ENCODE measurements around the gene RCSD1. TPM values are rescaled to one million over a fixed set of nuclear protein-coding genes. Genes with fewer than 3 reads are reported as not detected.

RCSD1 gene
- total and polyA plus RNA-seq, 12 donors = 9.0 to 50.2 (median 37.4) TPM

GRCh38 chr1:167728818-167729410, 98.9 kb downstream of the RCSD1 start:
- no peaks in the 10 kb centered on the region for H3K9me3 ChIP-seq
- intact Hi-C loops (cut with DNase I) = loop anchor here in 2 of 10 donors (10.0 kb wide), 1 partner anchor 356 kb away; no protein-coding TSS in a partner anchor
- WGBS, 2 donors = 94 to 98% methylated on average over 8 of the region's 8 CpGs
- TF ChIP-seq, protein P1, sequence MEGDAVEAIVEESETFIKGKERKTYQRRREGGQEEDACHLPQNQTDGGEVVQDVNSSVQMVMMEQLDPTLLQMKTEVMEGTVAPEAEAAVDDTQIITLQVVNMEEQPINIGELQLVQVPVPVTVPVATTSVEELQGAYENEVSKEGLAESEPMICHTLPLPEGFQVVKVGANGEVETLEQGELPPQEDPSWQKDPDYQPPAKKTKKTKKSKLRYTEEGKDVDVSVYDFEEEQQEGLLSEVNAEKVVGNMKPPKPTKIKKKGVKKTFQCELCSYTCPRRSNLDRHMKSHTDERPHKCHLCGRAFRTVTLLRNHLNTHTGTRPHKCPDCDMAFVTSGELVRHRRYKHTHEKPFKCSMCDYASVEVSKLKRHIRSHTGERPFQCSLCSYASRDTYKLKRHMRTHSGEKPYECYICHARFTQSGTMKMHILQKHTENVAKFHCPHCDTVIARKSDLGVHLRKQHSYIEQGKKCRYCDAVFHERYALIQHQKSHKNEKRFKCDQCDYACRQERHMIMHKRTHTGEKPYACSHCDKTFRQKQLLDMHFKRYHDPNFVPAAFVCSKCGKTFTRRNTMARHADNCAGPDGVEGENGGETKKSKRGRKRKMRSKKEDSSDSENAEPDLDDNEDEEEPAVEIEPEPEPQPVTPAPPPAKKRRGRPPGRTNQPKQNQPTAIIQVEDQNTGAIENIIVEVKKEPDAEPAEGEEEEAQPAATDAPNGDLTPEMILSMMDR (IDR thresholded peaks at IDR 0.05) = no peak
- H3K27ac ChIP-seq = no peak overlapping the region
- no peaks in the 10 kb centered on the region for H3K27me3 ChIP-seq
- H3K4me1 ChIP-seq = peaks cover under 1 to 54% (median 21%) of the 10 kb centered on the region in 9 donors
- H3K4me3 ChIP-seq = no peak overlapping the region
- peaks cover 0 to 18% (median 4%) of the 10 kb centered on the region in 9 donors for H3K36me3 ChIP-seq
- ATAC-seq = no peak
- DNase-seq = no peak

DNA sequence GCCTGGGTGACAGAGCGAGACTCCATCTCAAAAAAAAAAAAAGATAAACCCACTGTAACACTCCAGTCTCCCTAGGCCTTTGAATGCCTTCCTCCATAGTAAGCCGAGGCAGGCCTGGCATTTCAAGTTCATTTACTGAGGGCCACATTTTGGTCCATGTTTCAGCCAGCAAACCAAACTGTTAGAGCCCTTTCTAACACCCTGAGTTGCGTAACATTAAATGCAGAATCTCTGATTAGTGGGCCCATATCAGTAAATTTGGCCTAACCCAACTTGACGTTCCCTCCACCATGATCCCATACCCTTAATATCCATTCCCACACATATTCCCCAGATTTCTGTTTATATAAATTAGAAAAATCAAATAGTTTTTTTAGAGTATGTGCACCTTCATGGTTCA, 104.2 kb downstream of the RCSD1 start:
- ATAC-seq (no peak), DNase-seq (no peak)
- H3K27ac ChIP-seq = no peak overlapping the region
- intact Hi-C loops (cut with DNase I) = no loop called here
- WGBS, 2 donors = 96 to 98% methylated on average over 4 of the region's 4 CpGs
- H3K4me1 ChIP-seq = peaks cover 0 to 45% (median 12%) of the 10 kb centered on the region in 9 donors
- no peaks in the 10 kb centered on the region for H3K27me3 ChIP-seq
- H3K36me3 ChIP-seq = peaks cover 0 to 31% (median 4%) of the 10 kb centered on the region in 9 donors
- no peak overlapping the region for H3K4me3 ChIP-seq
- TF ChIP-seq, protein P1 (IDR thresholded peaks at IDR 0.05) = no peak
- H3K9me3 ChIP-seq = peaks cover 0 to 4% (median 0%) of the 10 kb centered on the region in 11 donors

DNA sequence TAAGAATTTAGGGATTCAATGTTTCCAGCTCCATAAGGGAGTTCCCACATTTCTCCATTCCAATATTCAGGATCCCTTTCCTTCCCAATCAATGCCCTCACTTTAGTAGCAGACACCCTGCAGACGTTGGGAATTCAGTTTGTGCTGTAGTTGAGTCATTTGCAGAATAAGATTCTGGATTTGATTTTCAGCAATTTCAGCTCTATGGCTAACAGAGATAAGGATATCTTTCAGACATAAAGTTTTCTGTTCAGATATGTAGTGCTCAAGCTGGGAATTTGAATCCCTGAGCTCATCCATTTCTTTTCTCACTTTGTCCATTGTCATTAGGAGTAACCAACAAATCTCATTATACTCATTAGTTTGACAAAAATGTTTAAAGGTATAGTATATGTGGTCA, 104.8 kb downstream of the RCSD1 start:
- intact Hi-C loops (cut with DNase I) = no loop called here
- Histone ChIP-seq H3K4me1 (peaks cover 0 to 51% (median 15%) of the 10 kb centered on the region in 9 donors), H3K4me3 (no peak overlapping the region), H3K27me3 (no peaks in the 10 kb centered on the region), H3K27ac (no peak overlapping the region), H3K9me3 (peaks cover 0 to 4% (median 0%) of the 10 kb centered on the region in 11 donors), H3K36me3 (peaks cover 0 to 31% (median 4%) of the 10 kb centered on the region in 9 donors)
- TF ChIP-seq, protein P1 (IDR thresholded peaks at IDR 0.05) = no peak
- ATAC-seq = no peak
- no peak for DNase-seq
- 95 to 100% methylated on average over 1 of the region's 1 CpG for WGBS, 2 donors

DNA sequence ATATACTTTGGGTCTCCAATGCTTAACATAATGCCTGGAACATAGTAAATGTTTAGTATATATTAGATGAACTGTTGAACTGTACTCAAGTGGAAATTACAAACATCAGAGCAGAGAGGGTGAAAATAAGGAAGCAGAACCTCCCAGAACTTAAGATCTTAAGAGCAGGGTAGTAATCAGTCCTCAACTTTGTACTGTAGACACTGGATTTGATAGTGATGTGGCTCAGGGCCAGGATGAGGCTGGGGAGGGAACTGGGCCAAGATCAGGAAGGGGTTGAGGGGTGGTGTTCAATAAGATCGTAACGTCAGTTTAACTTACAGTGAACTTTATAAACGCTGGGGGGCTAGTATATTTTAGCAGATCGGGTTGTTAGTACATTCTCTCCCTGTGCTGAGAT, 107.1 kb downstream of the RCSD1 start:
- Histone ChIP-seq H3K4me3 (no peak overlapping the region), H3K27me3 (no peaks in the 10 kb centered on the region), H3K9me3 (peaks cover 0 to 4% (median 0%) of the 10 kb centered on the region in 11 donors), H3K36me3 (peaks cover 0 to 24% (median 0%) of the 10 kb centered on the region in 9 donors), H3K4me1 (peaks cover 0 to 51% (median 15%) of the 10 kb centered on the region in 9 donors), H3K27ac (no peak overlapping the region)
- WGBS, 2 donors = 79 to 83% methylated on average over 4 of the region's 4 CpGs
- no peak for DNase-seq
- intact Hi-C loops (cut with DNase I) = no loop called here
- no peak for ATAC-seq
- TF ChIP-seq, protein P1 (IDR thresholded peaks at IDR 0.05) = no peak
